HepG2 (cell line): ENCODE results near the gene LIPT1. TPM values are rescaled to one million over a fixed set of nuclear protein-coding genes. Genes with fewer than 3 reads are reported as not detected.

Experiments
- IKZF4 ChIP-seq: sonication (generic); formaldehyde crosslinking; IDR thresholded peaks from 2 replicates; pipeline ENCODE4 v1.5.1; 2020; ENCODE audit warnings: borderline replicate concordance, mild to moderate bottlenecking, low read depth, missing genetic modification reagents; ENCODE audit errors: not compliant biosample characterization
- KMT2B ChIP-seq: IDR thresholded peaks from 2 replicates; pipeline ENCODE4 v1.6.1; 2016; ENCODE audit warnings: missing genetic modification reagents, missing compliant biosample characterization
- TAF1 ChIP-seq: sonication (generic); formaldehyde crosslinking; IDR thresholded peaks from 2 replicates; pipeline ENCODE4 v1.4.0; 2020; ENCODE audit warnings: missing genetic modification reagents
- ZNF441 ChIP-seq: sonication (generic); formaldehyde crosslinking; IDR thresholded peaks from 2 replicates; pipeline ENCODE4 v1.7.0; 2021; ENCODE audit warnings: missing genetic modification reagents, borderline replicate concordance
- ZNF678 ChIP-seq: sonication (generic); formaldehyde crosslinking; IDR thresholded peaks from 2 replicates; pipeline ENCODE4 v1.4.0; 2020; ENCODE audit warnings: mild to moderate bottlenecking, missing genetic modification reagents
- polyA plus RNA-seq, 8 experiments: library from polyadenylated mRNA; depleted of rRNA in 3 of 8; stranded (reverse) in 7 of 8; unstranded in 1 of 8; fragments of >200 nt; fragmentation: Illumina TruSeq in 4 of 8; extraction: Trizol in 4 of 8; gene quantifications; 2 replicates each; pipeline versions ENCODE4 v1.2.1 to v1.2.3, GENCODE V29; 2011 to 2016; ENCODE audit warnings: low read depth in 4 of 8, missing spikeins in 1 of 8, mixed read lengths in 1 of 8; ENCODE audit not compliant: insufficient read depth in 1 of 8
- total RNA-seq, 5 experiments: library from RNA; depleted of rRNA; stranded (reverse); fragments of >200 nt; fragmentation: Illumina TruSeq; extraction: Trizol; gene quantifications; 2 replicates each; pipeline ENCODE4 v1.2.3, GENCODE V29; 2016; ENCODE audit warnings: low read depth in 1 of 5
- TF ChIP-seq, protein P1 (sequence below): sonication (generic); formaldehyde crosslinking; IDR thresholded peaks from 2 replicates; pipeline ENCODE4 v1.5.0; 2020; ENCODE audit warnings: mild to moderate bottlenecking, missing genetic modification reagents, borderline replicate concordance
- TF ChIP-seq, protein P2 (sequence below): conservative IDR thresholded peaks from 2 replicates; pipeline ENCODE4 v1.6.1; 2018; ENCODE audit warnings: missing genetic modification reagents
- TF ChIP-seq, protein P3 (sequence below): sonication (generic); formaldehyde crosslinking; IDR thresholded peaks from 2 replicates; pipeline ENCODE4 v1.4.0; 2020; ENCODE audit warnings: low read depth, mild to moderate bottlenecking, missing genetic modification reagents
- TF ChIP-seq, protein P4 (sequence below): sonication (generic); formaldehyde crosslinking; IDR thresholded peaks from 2 replicates; pipeline ENCODE4 v1.4.0; 2020; ENCODE audit warnings: missing genetic modification reagents, borderline replicate concordance
- TF ChIP-seq, protein P5 (sequence below), 2 experiments: IDR thresholded peaks; 2 replicates each; pipeline ENCODE4 v1.6.1; 2011 to 2012; ENCODE audit warnings: low read length in 2 of 2, borderline replicate concordance in 1 of 2, low read depth in 1 of 2, mild to moderate bottlenecking in 1 of 2, moderate library complexity in 1 of 2

LIPT1 gene
- total and polyA plus RNA-seq, 2 of the 13 experiments (the other 11 are each of a cell fraction or from before 2014, with no cell fraction given), result 8.0 to 9.6 TPM

DNA sequence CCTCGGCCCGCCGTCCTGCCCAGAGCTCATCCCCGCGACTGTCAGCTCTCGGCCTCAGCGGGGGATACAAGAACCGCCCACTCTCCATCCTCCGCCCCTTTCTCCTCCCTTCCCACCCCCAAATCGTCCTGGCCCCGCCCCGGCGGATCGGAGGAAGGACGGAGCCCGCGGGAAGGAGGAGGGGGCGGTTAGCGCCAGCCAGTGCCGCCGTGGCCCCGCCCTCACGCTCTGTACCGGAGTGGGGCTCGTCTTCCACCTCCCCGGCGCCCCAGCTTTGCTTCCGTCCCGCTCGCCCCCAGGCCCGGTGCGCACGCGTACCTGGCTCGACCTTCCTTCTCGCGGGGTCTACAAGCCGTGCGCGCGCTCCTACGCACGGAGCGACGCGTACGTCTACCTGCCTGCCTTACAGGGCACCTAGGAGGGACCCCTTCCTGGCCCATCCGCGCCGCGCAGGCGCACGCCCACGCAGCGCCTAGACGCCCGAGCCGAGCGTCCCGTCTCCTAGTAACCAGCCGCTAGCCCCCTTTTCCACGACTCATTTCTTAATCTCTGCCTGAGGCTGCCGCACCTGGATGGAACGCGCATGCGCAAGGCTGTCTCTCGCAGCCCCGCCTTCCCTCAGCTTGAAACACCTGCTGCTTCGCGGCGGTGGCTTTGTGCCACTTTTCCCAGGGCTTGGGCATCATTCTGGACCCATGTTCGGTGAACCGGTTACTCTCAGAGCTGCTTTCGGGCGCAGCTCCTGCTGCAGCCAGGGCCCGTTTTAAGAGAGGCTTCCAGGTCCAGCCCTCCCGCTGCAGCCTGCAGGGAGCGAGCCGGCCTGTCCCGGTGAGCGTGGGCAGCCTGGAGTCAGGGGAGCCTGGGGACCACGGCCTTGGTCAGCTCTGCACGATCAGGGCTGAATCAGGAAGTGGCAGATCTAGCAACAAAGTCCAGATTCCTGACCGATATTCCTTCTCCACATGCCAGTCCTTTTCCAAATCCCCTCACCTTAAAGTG lies 13.4 kb upstream of the LIPT1 start, which contains the start of gene C2orf15 (continued):
- TF ChIP-seq IKZF4 (CRISPR knock-in tag), result peak; percentile 27
- TF ChIP-seq, protein P1, sequence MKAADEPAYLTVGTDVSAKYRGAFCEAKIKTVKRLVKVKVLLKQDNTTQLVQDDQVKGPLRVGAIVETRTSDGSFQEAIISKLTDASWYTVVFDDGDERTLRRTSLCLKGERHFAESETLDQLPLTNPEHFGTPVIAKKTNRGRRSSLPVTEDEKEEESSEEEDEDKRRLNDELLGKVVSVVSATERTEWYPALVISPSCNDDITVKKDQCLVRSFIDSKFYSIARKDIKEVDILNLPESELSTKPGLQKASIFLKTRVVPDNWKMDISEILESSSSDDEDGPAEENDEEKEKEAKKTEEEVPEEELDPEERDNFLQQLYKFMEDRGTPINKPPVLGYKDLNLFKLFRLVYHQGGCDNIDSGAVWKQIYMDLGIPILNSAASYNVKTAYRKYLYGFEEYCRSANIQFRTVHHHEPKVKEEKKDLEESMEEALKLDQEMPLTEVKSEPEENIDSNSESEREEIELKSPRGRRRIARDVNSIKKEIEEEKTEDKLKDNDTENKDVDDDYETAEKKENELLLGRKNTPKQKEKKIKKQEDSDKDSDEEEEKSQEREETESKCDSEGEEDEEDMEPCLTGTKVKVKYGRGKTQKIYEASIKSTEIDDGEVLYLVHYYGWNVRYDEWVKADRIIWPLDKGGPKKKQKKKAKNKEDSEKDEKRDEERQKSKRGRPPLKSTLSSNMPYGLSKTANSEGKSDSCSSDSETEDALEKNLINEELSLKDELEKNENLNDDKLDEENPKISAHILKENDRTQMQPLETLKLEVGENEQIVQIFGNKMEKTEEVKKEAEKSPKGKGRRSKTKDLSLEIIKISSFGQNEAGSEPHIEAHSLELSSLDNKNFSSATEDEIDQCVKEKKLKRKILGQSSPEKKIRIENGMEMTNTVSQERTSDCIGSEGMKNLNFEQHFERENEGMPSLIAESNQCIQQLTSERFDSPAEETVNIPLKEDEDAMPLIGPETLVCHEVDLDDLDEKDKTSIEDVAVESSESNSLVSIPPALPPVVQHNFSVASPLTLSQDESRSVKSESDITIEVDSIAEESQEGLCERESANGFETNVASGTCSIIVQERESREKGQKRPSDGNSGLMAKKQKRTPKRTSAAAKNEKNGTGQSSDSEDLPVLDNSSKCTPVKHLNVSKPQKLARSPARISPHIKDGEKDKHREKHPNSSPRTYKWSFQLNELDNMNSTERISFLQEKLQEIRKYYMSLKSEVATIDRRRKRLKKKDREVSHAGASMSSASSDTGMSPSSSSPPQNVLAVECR, result peak; percentile 97
- TF ChIP-seq, protein P2, sequence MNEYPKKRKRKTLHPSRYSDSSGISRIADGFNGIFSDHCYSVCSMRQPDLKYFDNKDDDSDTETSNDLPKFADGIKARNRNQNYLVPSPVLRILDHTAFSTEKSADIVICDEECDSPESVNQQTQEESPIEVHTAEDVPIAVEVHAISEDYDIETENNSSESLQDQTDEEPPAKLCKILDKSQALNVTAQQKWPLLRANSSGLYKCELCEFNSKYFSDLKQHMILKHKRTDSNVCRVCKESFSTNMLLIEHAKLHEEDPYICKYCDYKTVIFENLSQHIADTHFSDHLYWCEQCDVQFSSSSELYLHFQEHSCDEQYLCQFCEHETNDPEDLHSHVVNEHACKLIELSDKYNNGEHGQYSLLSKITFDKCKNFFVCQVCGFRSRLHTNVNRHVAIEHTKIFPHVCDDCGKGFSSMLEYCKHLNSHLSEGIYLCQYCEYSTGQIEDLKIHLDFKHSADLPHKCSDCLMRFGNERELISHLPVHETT (CRISPR knock-in tag), result peak; percentile 100
- TF ChIP-seq ZNF678 (CRISPR knock-in tag), result no peak; the same call in 1 of the 2 replicates
- TF ChIP-seq, protein P3, sequence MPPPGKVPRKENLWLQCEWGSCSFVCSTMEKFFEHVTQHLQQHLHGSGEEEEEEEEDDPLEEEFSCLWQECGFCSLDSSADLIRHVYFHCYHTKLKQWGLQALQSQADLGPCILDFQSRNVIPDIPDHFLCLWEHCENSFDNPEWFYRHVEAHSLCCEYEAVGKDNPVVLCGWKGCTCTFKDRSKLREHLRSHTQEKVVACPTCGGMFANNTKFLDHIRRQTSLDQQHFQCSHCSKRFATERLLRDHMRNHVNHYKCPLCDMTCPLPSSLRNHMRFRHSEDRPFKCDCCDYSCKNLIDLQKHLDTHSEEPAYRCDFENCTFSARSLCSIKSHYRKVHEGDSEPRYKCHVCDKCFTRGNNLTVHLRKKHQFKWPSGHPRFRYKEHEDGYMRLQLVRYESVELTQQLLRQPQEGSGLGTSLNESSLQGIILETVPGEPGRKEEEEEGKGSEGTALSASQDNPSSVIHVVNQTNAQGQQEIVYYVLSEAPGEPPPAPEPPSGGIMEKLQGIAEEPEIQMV (CRISPR knock-in tag), result peak; percentile 76; the same call in 1 of the 2 replicates
- TF ChIP-seq, protein P4, sequence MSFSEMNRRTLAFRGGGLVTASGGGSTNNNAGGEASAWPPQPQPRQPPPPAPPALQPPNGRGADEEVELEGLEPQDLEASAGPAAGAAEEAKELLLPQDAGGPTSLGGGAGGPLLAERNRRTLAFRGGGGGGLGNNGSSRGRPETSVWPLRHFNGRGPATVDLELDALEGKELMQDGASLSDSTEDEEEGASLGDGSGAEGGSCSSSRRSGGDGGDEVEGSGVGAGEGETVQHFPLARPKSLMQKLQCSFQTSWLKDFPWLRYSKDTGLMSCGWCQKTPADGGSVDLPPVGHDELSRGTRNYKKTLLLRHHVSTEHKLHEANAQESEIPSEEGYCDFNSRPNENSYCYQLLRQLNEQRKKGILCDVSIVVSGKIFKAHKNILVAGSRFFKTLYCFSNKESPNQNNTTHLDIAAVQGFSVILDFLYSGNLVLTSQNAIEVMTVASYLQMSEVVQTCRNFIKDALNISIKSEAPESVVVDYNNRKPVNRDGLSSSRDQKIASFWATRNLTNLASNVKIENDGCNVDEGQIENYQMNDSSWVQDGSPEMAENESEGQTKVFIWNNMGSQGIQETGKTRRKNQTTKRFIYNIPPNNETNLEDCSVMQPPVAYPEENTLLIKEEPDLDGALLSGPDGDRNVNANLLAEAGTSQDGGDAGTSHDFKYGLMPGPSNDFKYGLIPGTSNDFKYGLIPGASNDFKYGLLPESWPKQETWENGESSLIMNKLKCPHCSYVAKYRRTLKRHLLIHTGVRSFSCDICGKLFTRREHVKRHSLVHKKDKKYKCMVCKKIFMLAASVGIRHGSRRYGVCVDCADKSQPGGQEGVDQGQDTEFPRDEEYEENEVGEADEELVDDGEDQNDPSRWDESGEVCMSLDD, result peak; percentile 86; the same call in 1 of the 2 replicates
- peak; percentile 100 for TF ChIP-seq ZNF441 (CRISPR knock-in tag)
- peak; percentile 92 for TF ChIP-seq KMT2B
- TF ChIP-seq, protein P5, sequence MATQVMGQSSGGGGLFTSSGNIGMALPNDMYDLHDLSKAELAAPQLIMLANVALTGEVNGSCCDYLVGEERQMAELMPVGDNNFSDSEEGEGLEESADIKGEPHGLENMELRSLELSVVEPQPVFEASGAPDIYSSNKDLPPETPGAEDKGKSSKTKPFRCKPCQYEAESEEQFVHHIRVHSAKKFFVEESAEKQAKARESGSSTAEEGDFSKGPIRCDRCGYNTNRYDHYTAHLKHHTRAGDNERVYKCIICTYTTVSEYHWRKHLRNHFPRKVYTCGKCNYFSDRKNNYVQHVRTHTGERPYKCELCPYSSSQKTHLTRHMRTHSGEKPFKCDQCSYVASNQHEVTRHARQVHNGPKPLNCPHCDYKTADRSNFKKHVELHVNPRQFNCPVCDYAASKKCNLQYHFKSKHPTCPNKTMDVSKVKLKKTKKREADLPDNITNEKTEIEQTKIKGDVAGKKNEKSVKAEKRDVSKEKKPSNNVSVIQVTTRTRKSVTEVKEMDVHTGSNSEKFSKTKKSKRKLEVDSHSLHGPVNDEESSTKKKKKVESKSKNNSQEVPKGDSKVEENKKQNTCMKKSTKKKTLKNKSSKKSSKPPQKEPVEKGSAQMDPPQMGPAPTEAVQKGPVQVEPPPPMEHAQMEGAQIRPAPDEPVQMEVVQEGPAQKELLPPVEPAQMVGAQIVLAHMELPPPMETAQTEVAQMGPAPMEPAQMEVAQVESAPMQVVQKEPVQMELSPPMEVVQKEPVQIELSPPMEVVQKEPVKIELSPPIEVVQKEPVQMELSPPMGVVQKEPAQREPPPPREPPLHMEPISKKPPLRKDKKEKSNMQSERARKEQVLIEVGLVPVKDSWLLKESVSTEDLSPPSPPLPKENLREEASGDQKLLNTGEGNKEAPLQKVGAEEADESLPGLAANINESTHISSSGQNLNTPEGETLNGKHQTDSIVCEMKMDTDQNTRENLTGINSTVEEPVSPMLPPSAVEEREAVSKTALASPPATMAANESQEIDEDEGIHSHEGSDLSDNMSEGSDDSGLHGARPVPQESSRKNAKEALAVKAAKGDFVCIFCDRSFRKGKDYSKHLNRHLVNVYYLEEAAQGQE (IDR thresholded peaks at IDR 0.05; ENCODE audit: borderline replicate concordance in 1 of 2, low read depth in 1 of 2, low read length in 2 of 2), result peak in 1 of 2 experiments; percentile 9; a peak in 1 of 4 replicates
- TF ChIP-seq TAF1 (CRISPR knock-in tag), result peak; percentile 55; the same call in 1 of the 2 replicates
